ENCODE measurements around the gene CCDC195. TPM values are rescaled to one million over a fixed set of nuclear protein-coding genes. Genes with fewer than 3 reads are reported as not detected.
A peak's percentile ranks its signal among the peaks of the same experiment; 100 is the strongest.
"Not testable (repeated sequence)": the region's sequence is repeated elsewhere in the genome, so short reads cannot be mapped to it uniquely, and the experiment has no call there.

CCDC195 gene
- total RNA-seq, 2 experiments from 2014 or later: not detected

DNA sequence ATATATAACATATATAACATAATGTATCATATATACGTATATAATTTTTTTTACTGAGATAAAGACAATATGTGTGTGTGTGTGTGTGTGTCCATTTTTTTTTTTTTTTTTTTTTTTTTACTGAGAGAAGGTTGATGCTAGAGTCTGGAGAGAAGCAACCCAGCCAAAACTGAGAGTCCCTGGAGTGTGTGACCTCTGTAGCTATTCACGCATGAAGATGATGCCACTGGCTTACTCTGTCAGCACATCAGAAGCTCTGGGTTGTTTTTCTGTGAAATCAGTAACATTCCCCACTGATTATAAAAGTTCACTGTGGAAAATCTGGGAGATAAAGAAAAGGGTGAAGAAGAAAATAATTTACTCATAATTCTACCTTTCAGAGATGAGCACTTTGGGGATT lies 27.2 kb downstream of the CCDC195 start:
- intact Hi-C loops (cut with DNase I, micrococcal nuclease): no loop called here
- ATAC-seq (no peak), DNase-seq (no peak)
- CTCF ChIA-PET: interaction anchor here (1.2 to 1.4 kb wide), 2 partner anchors 10 to 89 kb away, joined by 3 to 4 read pairs; no protein-coding TSS in a partner anchor
- Mint-ChIP-seq H3K27ac (no peak overlapping the region), H3K4me3 (no peak overlapping the region), H3K4me1 (no peaks in the 10 kb centered on the region), H3K9me3 (ENCODE audit: low read depth) (no peaks in the 10 kb centered on the region), H3K27me3 (no peaks in the 10 kb centered on the region), H3K36me3 (ENCODE audit: low read depth) (no peaks in the 10 kb centered on the region)
- POLR2A ChIA-PET: no interaction called here

DNA sequence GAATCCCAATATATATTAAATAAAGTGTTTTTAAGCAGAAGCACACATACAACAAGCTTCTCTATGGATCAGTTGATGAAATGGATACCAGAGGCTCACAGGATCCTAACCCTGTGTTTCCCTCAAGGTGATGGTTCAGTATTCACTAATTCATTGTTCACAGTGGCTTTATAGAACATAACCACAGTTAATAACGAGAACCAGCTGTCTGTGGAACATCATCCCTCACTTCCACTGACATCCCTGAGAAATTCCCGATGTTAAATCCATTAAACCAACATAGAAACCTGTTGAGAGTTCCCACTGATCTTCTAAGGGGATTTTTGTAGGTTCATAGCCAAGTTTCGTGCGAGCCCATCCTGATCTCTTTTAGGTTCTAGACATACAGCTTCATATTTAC lies 29.0 kb downstream of the CCDC195 start:
- ATAC-seq: no peak
- CTCF ChIA-PET: interaction anchor here (0.8 to 0.9 kb wide), 2 partner anchors 9 to 18 kb away, joined by 3 read pairs; no protein-coding TSS in a partner anchor
- H3K27ac Mint-ChIP-seq: no peak overlapping the region

DNA sequence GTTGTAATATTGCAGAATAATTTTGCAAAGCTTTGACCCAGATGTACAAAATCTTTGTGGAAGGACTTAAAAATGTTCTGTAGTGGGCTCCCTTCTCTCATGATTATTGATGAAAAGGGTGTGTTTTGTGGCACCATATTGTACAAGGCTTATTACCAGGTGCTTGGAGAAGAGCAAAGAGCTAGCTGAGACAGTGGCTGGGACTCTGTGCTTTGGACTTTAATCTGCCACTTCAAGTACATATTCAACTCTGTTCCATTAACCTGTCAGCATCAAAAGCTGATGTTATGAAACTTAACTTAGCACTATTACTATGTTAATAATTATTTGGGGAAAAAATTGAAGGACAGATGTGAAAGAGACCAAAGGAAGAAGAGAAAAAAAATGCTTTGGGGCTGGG lies 31.0 kb downstream of the CCDC195 start:
- H3K36me3 Mint-ChIP-seq (ENCODE audit: low read depth): no peaks in the 10 kb centered on the region
- H3K4me3 Mint-ChIP-seq: no peak overlapping the region
- intact Hi-C loops (cut with DNase I, micrococcal nuclease): no loop called here
- ChIA-PET CTCF (no interaction called here), POLR2A (no interaction called here)
- no peaks in the 10 kb centered on the region for H3K4me1 Mint-ChIP-seq
- H3K27ac Mint-ChIP-seq: no peak overlapping the region
- ATAC-seq (no peak), DNase-seq (no peak)
- H3K27me3 Mint-ChIP-seq: no peaks in the 10 kb centered on the region
- no peaks in the 10 kb centered on the region for H3K9me3 Mint-ChIP-seq (ENCODE audit: low read depth)

More for the DNA sequence above, 29.0 kb downstream of the CCDC195 start:
- Mint-ChIP-seq H3K27me3 (no peaks in the 10 kb centered on the region), H3K36me3 (ENCODE audit: low read depth) (no peaks in the 10 kb centered on the region), H3K9me3 (ENCODE audit: low read depth) (no peaks in the 10 kb centered on the region), H3K4me3 (no peak overlapping the region), H3K4me1 (no peaks in the 10 kb centered on the region)
- intact Hi-C loops (cut with DNase I, micrococcal nuclease): no loop called here
- POLR2A ChIA-PET: no interaction called here
- no peak for DNase-seq

DNA sequence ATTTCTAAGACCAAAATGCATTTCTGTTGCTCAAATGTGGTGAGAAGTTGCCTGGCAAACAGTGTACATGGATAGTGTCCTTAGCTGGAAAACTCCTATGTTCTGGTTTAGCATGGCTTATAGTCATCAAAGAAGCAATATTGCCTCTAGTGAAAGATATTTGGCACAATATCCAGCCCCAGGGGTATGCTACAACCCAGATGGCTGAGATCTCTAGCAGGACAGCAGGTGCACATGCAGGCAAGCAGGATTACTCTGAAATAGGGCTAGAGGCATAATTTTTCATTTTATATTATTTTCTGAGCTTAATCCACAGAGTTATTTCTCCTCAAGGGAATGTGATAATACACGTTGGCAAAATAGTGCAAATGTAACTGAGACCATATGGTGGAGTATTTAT lies 34.0 kb downstream of the CCDC195 start:
- ATAC-seq: no peak
- intact Hi-C loops (cut with DNase I, micrococcal nuclease): no loop called here
- Mint-ChIP-seq H3K9me3 (ENCODE audit: low read depth) (no peaks in the 10 kb centered on the region), H3K4me3 (no peak overlapping the region), H3K4me1 (no peaks in the 10 kb centered on the region), H3K27ac (no peak overlapping the region), H3K36me3 (ENCODE audit: low read depth) (no peaks in the 10 kb centered on the region), H3K27me3 (no peaks in the 10 kb centered on the region)
- DNase-seq: no peak
- ChIA-PET POLR2A (no interaction called here), CTCF (interaction anchor here (1.3 kb wide), 1 partner anchor 21 kb away, joined by 5 read pairs; no protein-coding TSS in a partner anchor)

DNA sequence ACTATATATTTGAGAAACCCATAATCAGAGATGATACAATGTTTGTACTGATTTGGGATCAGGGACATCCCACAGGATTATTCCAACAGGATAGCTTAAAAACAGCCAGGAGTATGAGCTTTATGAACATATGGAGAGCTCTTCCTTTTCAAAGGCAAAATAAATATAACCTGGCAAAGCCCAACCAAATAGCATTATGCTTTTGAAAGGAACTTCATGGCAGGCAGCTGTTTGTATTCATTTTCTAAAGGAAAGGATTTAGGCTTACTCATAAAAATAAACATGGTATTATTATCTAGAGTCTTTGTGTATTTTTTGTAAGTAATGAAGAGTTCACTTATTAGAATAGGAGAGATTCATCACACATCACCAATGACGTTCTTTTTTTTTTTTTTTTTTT lies 44.4 kb downstream of the CCDC195 start:
- ChIA-PET POLR2A (interaction anchor here (0.6 kb wide), 1 partner anchor 58 kb away, joined by 3 read pairs; no protein-coding TSS in a partner anchor), CTCF (interaction anchor here (1.0 kb wide), 1 partner anchor 22 kb away, joined by 4 read pairs; no protein-coding TSS in a partner anchor)
- Mint-ChIP-seq H3K4me3 (no peak overlapping the region), H3K27ac (no peak overlapping the region), H3K36me3 (ENCODE audit: low read depth) (no peaks in the 10 kb centered on the region), H3K9me3 (ENCODE audit: low read depth) (no peaks in the 10 kb centered on the region), H3K27me3 (no peaks in the 10 kb centered on the region), H3K4me1 (peaks cover 2% of the 10 kb centered on the region)
- ATAC-seq (no peak), DNase-seq (no peak)
- intact Hi-C loops (cut with DNase I, micrococcal nuclease): no loop called here

DNA sequence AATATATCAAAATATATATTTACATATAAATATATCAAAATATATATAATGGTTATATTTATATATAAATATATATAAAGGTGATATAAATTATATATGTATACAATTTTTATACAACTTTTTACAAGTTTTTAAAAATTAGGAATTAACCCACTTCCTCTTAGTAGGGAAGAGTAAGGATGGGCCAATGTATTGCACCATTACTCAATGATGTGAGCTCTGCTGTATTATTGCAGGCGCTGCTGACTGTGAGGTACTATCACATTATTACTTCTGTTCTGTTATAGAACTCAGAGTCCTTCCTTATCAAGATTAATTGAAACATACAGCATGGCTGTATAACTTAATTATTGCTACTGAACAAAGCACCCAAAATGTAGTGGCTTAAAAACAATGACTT lies 46.0 kb downstream of the CCDC195 start:
- Mint-ChIP-seq H3K27me3 (no peaks in the 10 kb centered on the region), H3K4me1 (peaks cover 2% of the 10 kb centered on the region), H3K27ac (no peak overlapping the region), H3K9me3 (ENCODE audit: low read depth) (no peaks in the 10 kb centered on the region), H3K4me3 (no peak overlapping the region), H3K36me3 (ENCODE audit: low read depth) (no peaks in the 10 kb centered on the region)
- POLR2A ChIA-PET: no interaction called here
- CTCF ChIA-PET: interaction anchor here (1.6 kb wide), 1 partner anchor 20 kb away, joined by 3 read pairs; no protein-coding TSS in a partner anchor
- intact Hi-C loops (cut with DNase I, micrococcal nuclease): no loop called here
- DNase-seq (no peak), ATAC-seq (no peak)

DNA sequence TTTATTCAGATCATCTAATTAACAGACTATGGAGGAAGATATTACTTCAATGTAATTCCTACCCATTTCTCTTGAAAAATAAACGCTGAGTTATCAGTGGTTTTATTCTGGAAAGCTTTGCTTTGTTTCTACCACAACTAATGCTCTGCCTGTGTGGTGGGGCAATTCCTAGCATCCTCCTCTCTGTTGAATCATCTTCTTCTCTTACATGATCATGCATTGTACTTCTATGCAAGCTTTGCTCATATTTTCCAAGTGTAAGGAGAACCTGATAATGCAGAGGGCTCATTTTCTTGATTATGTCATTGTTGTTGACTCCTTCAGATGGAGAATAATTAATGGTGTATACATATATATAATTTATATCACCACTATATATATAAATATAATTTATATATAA lies 46.7 kb downstream of the CCDC195 start:
- POLR2A ChIA-PET: interaction anchor here (0.5 kb wide), 1 partner anchor 202 kb away, joined by 3 read pairs; no protein-coding TSS in a partner anchor
- H3K27ac Mint-ChIP-seq: no peak overlapping the region
- peaks cover 2% of the 10 kb centered on the region for H3K4me1 Mint-ChIP-seq
- no peak for DNase-seq
- H3K4me3 Mint-ChIP-seq: no peak overlapping the region
- CTCF ChIA-PET: interaction anchor here (1.6 kb wide), 1 partner anchor 19 kb away, joined by 3 read pairs; no protein-coding TSS in a partner anchor
- H3K9me3 Mint-ChIP-seq (ENCODE audit: low read depth): no peaks in the 10 kb centered on the region
- H3K36me3 Mint-ChIP-seq (ENCODE audit: low read depth): no peaks in the 10 kb centered on the region
- intact Hi-C loops (cut with DNase I, micrococcal nuclease): no loop called here
- ATAC-seq: peak; percentile 66
- no peaks in the 10 kb centered on the region for H3K27me3 Mint-ChIP-seq

DNA sequence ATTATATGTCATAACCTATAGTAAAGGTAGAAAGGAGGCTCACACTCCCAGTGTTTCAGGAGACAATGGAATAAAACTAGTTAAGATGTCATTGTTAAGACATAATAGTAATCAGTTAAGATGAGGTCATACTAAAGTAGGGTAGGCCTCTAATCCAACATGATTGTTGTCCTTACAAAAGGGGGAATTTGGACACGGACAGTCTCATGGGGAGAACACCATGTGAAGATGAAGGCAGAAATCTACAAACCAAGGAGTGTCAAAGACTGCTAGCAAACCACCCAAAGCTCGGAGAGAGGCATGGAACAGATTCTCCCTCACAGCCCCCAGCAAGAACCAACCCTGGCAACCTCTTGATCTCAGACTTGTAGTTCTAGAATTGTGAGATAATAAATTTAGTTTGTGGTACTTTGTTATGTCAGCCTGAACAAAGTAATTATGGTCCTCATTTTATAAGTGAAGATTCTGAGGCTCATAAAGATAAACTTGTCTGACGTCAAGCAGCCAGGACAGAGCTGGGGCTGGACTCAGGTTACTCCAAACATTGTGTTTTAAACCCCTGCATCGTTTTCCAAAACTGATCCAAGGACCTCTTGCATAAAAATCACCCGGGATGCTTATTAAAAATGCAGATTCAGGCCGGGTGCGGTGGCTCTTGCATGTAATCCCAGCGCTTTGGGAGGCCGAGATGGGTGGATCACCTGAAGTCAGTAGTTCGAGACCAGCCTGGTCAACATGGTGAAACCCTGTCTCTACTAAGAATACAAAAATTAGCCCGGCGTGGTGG lies 47.8 kb downstream of the CCDC195 start:
- ChIA-PET CTCF (no interaction called here), POLR2A (no interaction called here)
- H3K4me1 Mint-ChIP-seq: peaks cover 2% of the 10 kb centered on the region
- no peak for DNase-seq
- H3K27ac Mint-ChIP-seq: no peak overlapping the region
- no peaks in the 10 kb centered on the region for H3K27me3 Mint-ChIP-seq
- intact Hi-C loops (cut with DNase I, micrococcal nuclease): no loop called here
- peaks cover 2% of the 10 kb centered on the region for H3K36me3 Mint-ChIP-seq (ENCODE audit: low read depth)
- H3K9me3 Mint-ChIP-seq (ENCODE audit: low read depth): peaks cover 2% of the 10 kb centered on the region
- no peak overlapping the region for H3K4me3 Mint-ChIP-seq
- no peak for ATAC-seq

DNA sequence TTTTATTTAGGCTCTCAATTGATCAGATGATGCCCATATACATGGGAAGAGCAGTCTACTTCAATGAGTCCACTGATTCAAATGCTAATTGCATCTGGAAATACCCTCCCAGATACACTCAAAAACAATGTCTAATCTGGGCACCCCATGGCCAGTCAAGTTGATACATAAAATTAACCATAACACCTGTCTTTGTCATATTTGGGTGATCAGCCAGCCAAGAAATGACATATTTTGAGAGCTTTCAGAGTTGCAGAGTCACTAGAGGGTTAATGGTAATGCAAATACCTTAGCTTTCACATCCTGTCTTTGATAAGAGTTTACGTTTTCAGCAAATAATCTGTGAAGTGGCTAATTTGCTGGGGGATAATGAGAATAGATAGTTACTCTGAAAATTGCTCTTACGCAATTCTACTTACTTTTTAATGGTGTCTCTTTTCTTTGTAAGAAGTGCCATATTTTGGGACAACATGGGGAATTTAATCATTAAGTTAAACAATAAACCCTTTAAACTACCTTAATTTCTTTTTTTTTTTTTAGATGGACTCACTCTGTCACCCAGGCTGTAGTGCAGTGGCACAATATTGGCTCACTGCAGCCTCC lies 49.1 kb downstream of the CCDC195 start:
- Mint-ChIP-seq H3K4me3 (no peak overlapping the region), H3K36me3 (ENCODE audit: low read depth) (peaks cover 2% of the 10 kb centered on the region), H3K9me3 (ENCODE audit: low read depth) (peaks cover 6% of the 10 kb centered on the region), H3K27ac (no peak overlapping the region), H3K4me1 (peaks cover 2% of the 10 kb centered on the region), H3K27me3 (no peaks in the 10 kb centered on the region)
- ChIA-PET CTCF (no interaction called here), POLR2A (interaction anchor here (0.6 kb wide), 1 partner anchor 725 kb away, joined by 11 read pairs; no protein-coding TSS in a partner anchor)
- DNase-seq (no peak), ATAC-seq (no peak)
- intact Hi-C loops (cut with DNase I, micrococcal nuclease): no loop called here

DNA sequence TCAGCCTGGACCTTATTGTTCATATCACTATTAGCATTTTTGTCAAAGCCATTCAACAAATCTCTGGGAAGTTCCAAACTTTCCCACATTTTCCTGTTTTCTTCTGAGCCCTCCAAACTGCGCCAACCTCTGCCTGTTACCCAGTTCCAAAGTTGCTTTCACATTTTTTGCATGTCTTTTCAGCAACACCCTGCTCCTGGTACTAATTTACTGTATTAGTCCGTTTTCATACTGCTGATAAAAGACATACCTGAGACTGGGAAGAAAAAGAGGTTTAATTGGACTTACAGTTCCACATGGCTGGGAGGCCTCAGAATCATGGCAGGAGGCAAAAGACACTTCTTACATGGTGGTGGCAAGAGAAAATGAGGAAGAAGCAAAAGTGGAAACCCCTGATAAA lies 52.8 kb downstream of the CCDC195 start:
- H3K27ac Mint-ChIP-seq; ATAC-seq; H3K4me1 Mint-ChIP-seq; DNase-seq; CTCF ChIA-PET; H3K4me3 Mint-ChIP-seq; H3K9me3 Mint-ChIP-seq (ENCODE audit: low read depth); H3K27me3 Mint-ChIP-seq; H3K36me3 Mint-ChIP-seq (ENCODE audit: low read depth); intact Hi-C loops (cut with DNase I, micrococcal nuclease); POLR2A ChIA-PET: not testable (repeated sequence)

DNA sequence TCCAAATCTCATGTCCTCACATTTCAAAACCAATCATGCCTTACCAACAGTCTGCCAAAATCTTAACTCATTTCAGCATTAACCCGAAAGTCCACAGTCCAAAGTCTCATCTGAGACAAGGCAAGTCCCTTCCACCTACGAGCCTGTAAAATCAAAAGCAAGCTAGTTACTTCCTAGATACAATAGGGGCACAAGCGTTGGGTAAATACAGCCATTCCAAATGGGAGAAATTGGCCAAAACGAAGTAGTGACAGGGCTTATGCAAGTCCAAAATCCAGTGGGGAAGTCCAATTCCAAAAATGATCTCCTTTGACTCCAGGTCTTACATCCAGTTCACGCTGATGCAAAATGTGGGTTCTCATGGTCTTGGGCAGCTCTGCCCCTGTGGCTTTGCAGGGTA lies 54.5 kb downstream of the CCDC195 start:
- not testable (repeated sequence) for H3K27me3 Mint-ChIP-seq, H3K4me3 Mint-ChIP-seq
- CTCF ChIA-PET: interaction anchor here (0.7 to 1.9 kb wide), 4 partner anchors 10 to 1320 kb away, joined by 3 to 5 read pairs (median 4); no protein-coding TSS in a partner anchor

DNA sequence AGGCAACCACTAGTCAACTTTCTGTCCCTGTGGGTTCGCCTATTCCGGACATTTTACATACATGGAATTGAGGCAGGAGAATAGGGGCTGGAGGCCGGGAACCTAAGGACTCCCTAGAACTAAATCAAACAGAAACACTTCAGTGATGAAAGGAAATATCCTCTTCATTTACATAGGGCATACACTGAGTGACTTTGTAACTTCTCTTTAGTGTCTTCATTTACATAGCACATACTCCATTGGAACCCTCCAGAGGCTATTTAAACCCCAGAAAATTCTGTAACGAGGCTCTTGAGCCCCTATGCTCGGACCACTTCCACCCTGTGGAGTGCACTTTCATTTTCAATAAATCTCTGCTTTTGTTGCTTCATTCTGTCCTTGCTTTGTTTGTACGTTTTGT lies 56.5 kb downstream of the CCDC195 start:
- Mint-ChIP-seq H3K36me3 (ENCODE audit: low read depth) (peaks cover 2% of the 10 kb centered on the region), H3K27ac (no peak overlapping the region), H3K27me3 (peaks cover 3% of the 10 kb centered on the region), H3K9me3 (ENCODE audit: low read depth) (peaks cover 6% of the 10 kb centered on the region), H3K4me3 (no peak overlapping the region), H3K4me1 (no peaks in the 10 kb centered on the region)
- ATAC-seq (no peak), DNase-seq (no peak)
- intact Hi-C loops (cut with DNase I, micrococcal nuclease): no loop called here
- ChIA-PET CTCF (interaction anchor here (1.9 kb wide), 1 partner anchor 8 kb away, joined by 4 read pairs; no protein-coding TSS in a partner anchor), POLR2A (no interaction called here)

More for the DNA sequence above, 54.5 kb downstream of the CCDC195 start:
- H3K27ac Mint-ChIP-seq; intact Hi-C loops (cut with DNase I, micrococcal nuclease); DNase-seq; ATAC-seq; H3K9me3 Mint-ChIP-seq (ENCODE audit: low read depth); POLR2A ChIA-PET; H3K36me3 Mint-ChIP-seq (ENCODE audit: low read depth); H3K4me1 Mint-ChIP-seq: not testable (repeated sequence)

All from activated CD4-positive, alpha-beta T cell treated with anti-CD3 and anti-CD28 coated beads for 36 hours (primary cell).